ENCODE data around the gene HIP1.
"Not testable (repeated sequence)": the region's sequence is repeated elsewhere in the genome, so short reads cannot be mapped to it uniquely, and the experiment has no call there.

HIP1 gene

DNA sequence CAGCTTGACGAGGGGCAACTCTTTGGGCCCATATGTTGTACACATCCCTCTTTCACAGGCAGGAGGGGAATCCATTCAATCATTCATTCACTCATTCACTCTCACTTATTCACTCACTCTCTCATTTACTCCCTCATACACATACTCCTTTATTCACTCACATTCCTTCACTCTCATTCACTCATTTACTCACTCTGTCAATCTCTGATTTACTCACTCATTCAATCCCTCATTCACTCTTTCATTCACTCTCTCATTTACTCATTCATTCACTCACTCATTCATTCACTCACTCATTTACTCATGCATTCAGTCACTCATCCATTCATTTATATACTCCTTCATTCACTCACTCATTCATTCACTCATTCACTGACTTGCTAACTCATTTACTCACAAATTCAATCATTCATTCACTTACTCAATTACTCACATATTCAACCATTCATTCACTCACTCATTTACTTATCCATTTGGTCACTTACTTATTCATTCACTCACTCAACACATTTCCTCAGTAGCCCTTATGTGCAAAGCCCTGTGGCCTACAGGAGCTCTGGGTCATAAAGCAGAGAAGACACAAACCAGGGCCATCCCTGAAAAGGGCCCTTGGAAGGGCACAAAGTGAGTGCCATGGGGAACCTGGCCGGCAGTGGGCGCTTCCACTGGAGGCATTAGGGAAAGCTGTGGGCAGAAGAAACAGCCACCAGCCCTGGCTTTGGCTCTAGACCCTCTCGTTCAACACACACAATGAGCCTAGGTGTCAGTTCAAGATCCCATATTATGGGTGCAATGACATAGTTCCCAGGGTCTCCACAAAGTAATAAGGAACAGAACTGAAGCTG lies 26.0 kb downstream of the HIP1 start:
- no peak for DNase-seq

DNA sequence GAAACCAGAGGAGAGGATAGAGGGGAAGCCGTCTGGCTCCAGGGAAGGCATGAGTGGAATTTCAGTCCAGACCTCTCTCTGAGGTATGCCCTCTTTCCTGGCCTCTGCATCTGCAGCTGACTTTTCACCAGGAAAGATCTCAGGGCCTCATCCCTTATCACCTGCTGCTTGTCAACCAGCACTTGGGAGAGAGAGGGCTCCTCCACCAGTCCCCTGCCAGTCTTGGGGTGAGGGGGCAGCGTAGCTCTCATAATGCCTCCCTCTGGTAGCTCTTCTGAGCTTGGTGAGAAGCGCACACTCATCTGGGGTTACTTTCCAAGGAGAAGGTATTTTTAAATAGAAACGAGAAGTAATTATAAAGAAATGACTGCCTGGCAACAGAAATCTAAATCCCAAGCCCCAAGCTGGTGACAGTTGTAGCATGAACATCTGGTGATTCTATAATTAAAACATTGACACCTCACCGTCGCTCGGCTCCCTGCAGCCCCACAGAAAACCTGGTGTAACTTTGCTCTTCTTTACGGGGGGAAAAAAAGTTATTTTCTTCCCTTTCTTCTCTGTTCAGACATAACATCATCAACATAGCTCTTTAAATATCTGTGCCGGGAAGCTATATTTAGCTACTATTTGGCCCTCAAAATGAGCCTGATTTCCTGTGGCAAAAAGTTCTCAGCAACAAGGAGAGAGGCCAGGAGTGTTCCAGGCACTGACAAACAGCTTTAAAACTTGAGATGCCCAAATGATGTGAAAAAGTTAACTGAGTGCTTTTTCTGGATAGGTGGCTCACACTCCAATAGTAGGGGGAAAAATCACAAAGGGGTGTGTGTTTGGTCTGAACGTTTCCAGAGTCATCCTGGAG lies 26.9 kb downstream of the HIP1 start:
- DNase-seq, result no peak

GRCh38 chr7:75711076-75711475 lies 27.7 kb downstream of the HIP1 start:
- DNase-seq, result no peak

DNA sequence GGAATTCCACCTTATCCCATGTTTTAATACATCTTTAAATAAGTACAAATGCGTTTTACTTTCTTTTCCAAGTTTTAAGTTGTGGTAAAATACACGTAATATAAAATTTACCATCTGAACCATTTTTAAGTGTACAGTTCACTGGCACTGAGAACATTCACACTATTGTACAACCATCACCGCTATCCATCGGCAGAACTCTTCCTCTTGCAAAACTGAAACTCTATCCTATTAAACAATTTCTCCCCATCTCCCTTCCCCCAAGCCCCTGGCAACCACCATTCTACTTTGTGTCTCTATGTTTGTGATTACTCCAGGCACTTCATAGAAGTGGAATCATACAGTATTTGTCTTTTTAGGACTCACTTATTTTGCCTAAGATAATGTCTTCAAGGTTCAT lies 33.8 kb downstream of the HIP1 start:
- DNase-seq, result no peak

- no peak for DNase-seq
Observed at GRCh38 chr7:75702515-75702914, 36.2 kb downstream of the HIP1 start.

GRCh38 chr7:75699993-75700392 lies 38.7 kb downstream of the HIP1 start:
- DNase-seq, result no peak

DNA sequence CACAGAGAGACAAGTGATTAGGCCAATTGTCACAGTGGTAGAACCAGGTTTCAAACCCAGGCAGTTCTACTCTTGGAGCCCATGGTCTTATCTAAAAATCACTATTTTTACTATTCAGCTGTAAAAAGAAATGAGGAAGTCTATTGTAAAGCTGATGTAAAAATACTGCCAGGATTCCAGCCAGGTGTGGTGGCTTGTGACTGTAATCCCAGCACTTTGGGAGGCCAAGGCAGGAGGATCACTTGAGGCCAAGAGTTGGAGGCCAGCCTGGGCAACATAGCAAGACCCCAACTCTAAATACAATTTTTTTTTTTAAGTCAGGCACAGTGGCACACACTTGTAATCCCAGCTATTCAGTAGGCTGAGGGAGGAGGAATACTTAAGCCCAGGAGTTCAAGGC lies 40.4 kb downstream of the HIP1 start:
- no peak for DNase-seq

- no peak for DNase-seq
Observed at GRCh38 chr7:75696263-75697037, 42.3 kb downstream of the HIP1 start.

DNA sequence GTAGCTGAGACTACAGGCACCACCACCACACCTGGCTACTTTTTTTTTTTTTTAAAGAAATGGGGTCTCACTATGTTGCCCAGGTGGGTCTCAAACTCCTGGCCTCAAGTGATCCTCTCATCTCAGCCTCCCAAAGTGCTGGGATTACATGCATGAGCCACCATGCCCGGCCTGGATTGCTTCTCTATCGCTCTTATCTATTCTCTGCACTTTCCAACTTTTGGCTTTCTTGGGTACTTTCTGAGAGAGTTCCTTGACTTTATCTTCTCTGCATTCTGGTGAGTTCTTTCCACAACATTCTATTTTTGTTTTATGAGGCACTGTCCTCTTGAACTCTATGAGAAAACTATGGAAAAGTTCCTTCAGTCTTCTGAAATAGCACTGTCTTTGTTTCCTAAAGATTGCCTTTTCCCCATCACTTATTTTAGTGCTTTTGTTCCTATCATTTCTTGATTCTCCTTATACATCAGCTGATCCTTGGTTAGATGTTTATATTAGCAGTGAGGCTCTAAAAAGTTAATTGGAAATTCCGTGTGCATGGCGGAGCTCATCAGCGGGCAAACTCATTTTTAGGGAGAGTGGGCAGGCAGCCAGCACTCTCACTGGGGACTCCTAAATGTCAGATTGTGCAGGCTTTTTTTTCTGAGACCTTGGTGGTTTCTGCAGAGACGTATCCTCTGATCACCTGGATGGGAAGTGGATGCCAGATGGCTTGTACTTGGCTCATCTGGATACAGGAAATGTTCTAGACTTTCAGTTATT lies 43.9 kb downstream of the HIP1 start:
- no peak for DNase-seq

- DNase-seq, result not testable (repeated sequence)
Observed at GRCh38 chr7:75693668-75694067, 45.1 kb downstream of the HIP1 start.

- no peak for DNase-seq
Observed at GRCh38 chr7:75691793-75692543, 46.8 kb downstream of the HIP1 start.

GRCh38 chr7:75690121-75690523 lies 48.6 kb downstream of the HIP1 start:
- no peak for DNase-seq

- no peak for DNase-seq
Observed at GRCh38 chr7:75689246-75690099, 49.3 kb downstream of the HIP1 start.

- DNase-seq, result no peak
Observed at GRCh38 chr7:75688200-75689136, 50.3 kb downstream of the HIP1 start.

GRCh38 chr7:75687246-75688088 lies 51.3 kb downstream of the HIP1 start:
- no peak for DNase-seq

DNA sequence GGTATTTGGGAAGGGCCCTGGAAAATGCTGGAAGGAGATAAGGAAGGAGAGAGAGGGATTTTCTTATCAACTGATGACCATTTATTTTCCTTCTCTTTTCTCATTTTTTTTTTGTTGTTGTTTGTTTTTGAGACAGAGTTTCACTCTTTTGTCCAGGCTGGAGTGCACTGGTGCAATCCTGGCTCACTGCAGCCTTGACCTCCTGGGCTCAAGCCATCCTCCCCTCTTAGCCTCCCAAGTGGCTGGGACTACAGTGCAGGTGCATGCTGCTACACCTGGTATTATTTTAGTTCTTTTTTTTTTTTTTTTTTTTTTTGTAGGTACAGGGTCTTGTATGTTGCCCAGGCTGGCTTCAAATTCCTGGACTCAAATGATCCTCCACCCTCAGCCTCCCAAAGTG lies 52.2 kb downstream of the HIP1 start:
- no peak for DNase-seq

- not testable (repeated sequence) for DNase-seq
Observed at GRCh38 chr7:75682052-75682451, 56.7 kb downstream of the HIP1 start.

DNA sequence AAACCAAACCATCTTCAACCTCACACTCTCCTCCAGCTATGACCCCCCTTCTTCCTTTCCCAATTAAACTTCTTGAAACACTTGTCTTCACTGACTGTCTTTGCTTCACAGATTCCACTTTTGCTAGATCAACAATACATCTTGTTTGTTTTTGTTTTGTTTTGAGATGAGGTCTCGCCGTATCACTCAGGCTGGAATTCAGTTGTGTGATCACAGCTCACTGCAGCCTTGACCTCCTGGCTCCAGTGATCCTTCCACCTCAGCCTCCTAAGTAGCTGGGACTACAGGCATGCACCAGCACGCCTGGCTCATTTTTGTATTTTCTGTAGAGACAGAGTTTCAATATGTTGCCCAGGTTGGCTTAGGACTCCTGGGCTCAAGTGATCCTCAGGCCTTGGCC lies 59.7 kb downstream of the HIP1 start:
- DNase-seq, result no peak

- no peak for DNase-seq
Observed at GRCh38 chr7:75669579-75669978, 69.2 kb downstream of the HIP1 start.

Measured in T1000 (cell line).